GM23338 (cell line): ENCODE results near the gene FBLN5. TPM values are rescaled to one million over a fixed set of nuclear protein-coding genes. Genes with fewer than 3 reads are reported as not detected.
A peak's percentile ranks its signal among the peaks of the same experiment; 100 is the strongest.

ENCODE experiments used
- ATAC-seq: fragments of 200-7000 bp; cut with Tn5 transposase; 3 replicates; pipeline ENCODE4 v1.9.1; 2020
- DNase-seq: peaks from one replicate; pipeline ENCODE4 v3.0.0-alpha.2; 2015; ENCODE audit warnings: low spot score
- H2AFZ ChIP-seq: fragments of 200-600 bp; sonication (generic); 2 replicates; pipeline ENCODE4 v1.8.0; 2016; ENCODE audit warnings: antibody characterized with exemption, mild to moderate bottlenecking, moderate library complexity
- H3F3A ChIP-seq: fragments of 200-600 bp; sonication (generic); replicated peaks from 2 replicates; pipeline ENCODE4 v1.8.0; 2017; ENCODE audit warnings: antibody characterized with exemption, mixed run types, low read depth
- H3K27ac ChIP-seq: fragments of 200-600 bp; sonication (generic); 2 replicates; pipeline ENCODE4 v1.6.1; 2016; ENCODE audit warnings: low read depth
- H3K27me3 ChIP-seq: fragments of 200-600 bp; sonication (generic); 2 replicates; pipeline ENCODE4 v1.8.0; 2016; ENCODE audit warnings: mild to moderate bottlenecking, mixed run types, moderate library complexity; ENCODE audit not compliant: insufficient read depth
- H3K36me3 ChIP-seq: fragments of 200-600 bp; sonication (generic); 2 replicates; pipeline ENCODE4 v1.8.0; 2016; ENCODE audit warnings: mild to moderate bottlenecking; ENCODE audit not compliant: insufficient read depth
- H3K4me1 ChIP-seq: fragments of 200-600 bp; sonication (generic); 2 replicates; pipeline ENCODE4 v1.8.0; 2016; ENCODE audit warnings: mild to moderate bottlenecking, moderate library complexity; ENCODE audit not compliant: insufficient read depth
- H3K4me2 ChIP-seq: fragments of 200-600 bp; sonication (generic); 2 replicates; pipeline ENCODE4 v1.7.1; 2017; ENCODE audit warnings: mixed run types
- H3K4me3 ChIP-seq: fragments of 200-600 bp; sonication (generic); 2 replicates; pipeline ENCODE4 v1.6.1; 2016; ENCODE audit warnings: mixed run types
- H3K79me2 ChIP-seq: fragments of 200-600 bp; sonication (generic); replicated peaks from 2 replicates; pipeline ENCODE4 v1.8.0; 2017; ENCODE audit warnings: mild to moderate bottlenecking; ENCODE audit not compliant: insufficient read depth
- H3K9me2 ChIP-seq: fragments of 200-600 bp; sonication (generic); 2 replicates; pipeline ENCODE4 v1.8.0; 2017; ENCODE audit not compliant: insufficient read depth
- H4K20me1 ChIP-seq: fragments of 200-600 bp; sonication (generic); replicated peaks from 2 replicates; pipeline ENCODE4 v1.8.0; 2017; ENCODE audit warnings: mild to moderate bottlenecking; ENCODE audit not compliant: insufficient read depth
- H3K27ac Mint-ChIP-seq: 2 replicates; pipeline ENCODE4 v1.8.0; 2020; ENCODE audit warnings: inconsistent platforms, mild to moderate bottlenecking, moderate library complexity, mixed read lengths
- H3K27me3 Mint-ChIP-seq: 3 replicates; pipeline ENCODE4 v1.8.0; 2022; ENCODE audit warnings: low read depth, mild to moderate bottlenecking, moderate library complexity, mixed read lengths, inconsistent platforms; ENCODE audit not compliant: insufficient read depth, poor library complexity
- H3K36me3 Mint-ChIP-seq: 3 replicates; pipeline ENCODE4 v1.8.0; 2021; ENCODE audit warnings: low read depth, mild to moderate bottlenecking, inconsistent platforms, moderate library complexity, mixed read lengths
- H3K4me1 Mint-ChIP-seq: 3 replicates; pipeline ENCODE4 v1.8.0; 2020; ENCODE audit warnings: mild to moderate bottlenecking, inconsistent platforms, mixed read lengths
- H3K4me3 Mint-ChIP-seq: 3 replicates; pipeline ENCODE4 v1.8.0; 2021; ENCODE audit warnings: moderate library complexity, mild to moderate bottlenecking, inconsistent platforms, mixed read lengths
- H3K9me3 Mint-ChIP-seq: 3 replicates; pipeline ENCODE4 v1.8.0; 2020; ENCODE audit warnings: moderate library complexity, mild to moderate bottlenecking, inconsistent platforms, mixed read lengths
- CREB1 ChIP-seq: fragments of 250-450 bp; sonication (Bioruptor Pico); IDR thresholded peaks from 2 replicates; pipeline ENCODE4 v1.5.0; 2020; ENCODE audit warnings: low read depth, mild to moderate bottlenecking, moderate library complexity
- EZH2 ChIP-seq: fragments of 200-600 bp; sonication (generic); IDR thresholded peaks from one replicate; pipeline ENCODE4 v1.8.0; 2017; ENCODE audit warnings: antibody characterized with exemption, mild to moderate bottlenecking, low read depth; ENCODE audit not compliant: unreplicated experiment
- EZH2phosphoT487 ChIP-seq: fragments of 200-600 bp; sonication (generic); IDR thresholded peaks from one replicate; pipeline ENCODE4 v1.8.1; 2018; ENCODE audit warnings: antibody characterized with exemption; ENCODE audit not compliant: unreplicated experiment
- JUNB ChIP-seq: IDR thresholded peaks from one replicate; pipeline ENCODE4 v1.6.1; 2016; ENCODE audit warnings: antibody characterized with exemption; ENCODE audit not compliant: unreplicated experiment
- NANOG ChIP-seq: IDR thresholded peaks from 2 replicates; pipeline ENCODE4 v1.6.1; 2016; ENCODE audit warnings: antibody characterized with exemption, borderline replicate concordance
- POLR2AphosphoS5 ChIP-seq: IDR thresholded peaks from 2 replicates; pipeline ENCODE4 v1.6.1; 2016; ENCODE audit warnings: antibody characterized with exemption, low read depth
- STAT1 ChIP-seq: IDR thresholded peaks from one replicate; pipeline ENCODE4 v1.6.1; 2016; ENCODE audit warnings: antibody characterized with exemption; ENCODE audit not compliant: unreplicated experiment
- ZNF114 ChIP-seq: fragments of 250-450 bp; sonication (Bioruptor Pico); IDR thresholded peaks from 2 replicates; pipeline ENCODE4 v1.5.0; 2020; ENCODE audit warnings: mild to moderate bottlenecking, moderate library complexity
- ZNF331 ChIP-seq: fragments of 250-450 bp; sonication (Bioruptor Pico); IDR thresholded peaks from 2 replicates; pipeline ENCODE4 v1.5.0; 2020; ENCODE audit warnings: low read depth, mild to moderate bottlenecking, moderate library complexity
- polyA plus RNA-seq: library from polyadenylated mRNA; unstranded; fragments of >200 nt; fragmentation: Nextera tagmentation; extraction: Ambion mirVana; gene quantifications from 2 replicates; pipeline ENCODE4 v1.2.1, GENCODE V29; 2016
- total RNA-seq: library from RNA; depleted of rRNA; stranded (reverse); fragments of >200 nt; shearing (Covaris generic); gene quantifications from 2 replicates; pipeline ENCODE4 v1.2.3, GENCODE V29; 2014
- TF ChIP-seq, protein P1 (sequence below): IDR thresholded peaks from 2 replicates; pipeline ENCODE4 v1.6.1; 2016; ENCODE audit warnings: antibody characterized with exemption
- TF ChIP-seq, protein P2 (sequence below), 2 experiments: fragments of 200-600 bp in 1 of 2; sonication (generic) in 1 of 2; conservative IDR thresholded peaks; 2 replicates each; pipeline versions ENCODE4 v1.5.1 to v1.6.1; 2016 to 2017; ENCODE audit warnings: antibody characterized with exemption in 2 of 2, low read depth in 2 of 2, mild to moderate bottlenecking in 2 of 2, moderate library complexity in 1 of 2
- TF ChIP-seq, protein P3 (sequence below): fragments of 250-450 bp; sonication (Bioruptor Pico); IDR thresholded peaks from 2 replicates; pipeline ENCODE4 v1.5.0; 2020; ENCODE audit warnings: mild to moderate bottlenecking, moderate library complexity
- TF ChIP-seq, protein P4 (sequence below): IDR thresholded peaks from one replicate; pipeline ENCODE4 v1.6.1; 2018; ENCODE audit warnings: antibody characterized with exemption; ENCODE audit not compliant: unreplicated experiment

FBLN5 gene
- total and polyA plus RNA-seq, 2 experiments from 2014 or later: 4.3 to 4.9 TPM

DNA sequence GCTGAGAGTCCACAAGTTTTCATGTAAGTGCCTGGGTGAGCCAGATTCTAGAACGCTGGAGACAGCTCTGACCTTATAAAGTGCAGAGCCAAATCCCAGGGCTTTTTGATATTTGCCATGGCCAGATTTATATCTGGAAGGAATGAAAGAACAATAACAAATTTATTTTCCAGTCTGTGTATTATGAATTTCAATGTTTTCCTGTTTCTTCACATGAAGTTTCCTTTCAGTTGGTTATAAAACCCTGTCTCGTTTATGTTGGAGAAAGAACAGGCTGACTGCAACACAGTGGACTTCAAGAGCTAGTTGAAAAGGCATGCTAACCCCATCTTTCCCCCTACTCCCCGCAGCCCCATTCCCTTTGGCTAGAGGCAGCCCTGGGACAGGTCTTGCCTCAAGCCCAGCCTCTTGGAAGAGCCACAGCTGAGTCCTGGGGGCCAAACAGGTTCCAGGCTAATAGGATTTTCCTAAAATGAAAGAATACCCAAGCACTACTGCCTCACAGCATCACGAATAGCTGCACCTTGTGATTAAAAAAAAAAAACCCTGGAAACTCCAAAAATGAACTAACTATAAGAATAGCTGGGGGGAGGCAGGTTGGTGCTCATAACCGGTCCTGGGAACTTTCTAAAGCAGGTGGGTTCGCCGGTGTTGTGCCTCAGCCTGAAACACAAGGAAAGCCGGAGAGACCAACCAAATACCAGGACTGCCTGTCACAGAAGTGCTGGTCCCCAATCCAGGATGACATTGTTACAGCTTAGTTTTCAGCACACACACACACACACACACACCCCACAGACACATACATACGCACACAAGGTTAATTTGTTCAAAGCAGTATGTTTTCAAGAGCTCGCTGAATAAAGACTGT is 1.5 kb downstream of the FBLN5 start:
- peaks cover 38% of the 10 kb centered on the region for H3K27me3 ChIP-seq
- H3K4me3 ChIP-seq: 0 out of 2 replicates have a peak overlapping the region, but pooled peaks have one; percentile 83
- peak overlapping the region; percentile 92 for H3K4me2 ChIP-seq

More for the DNA sequence above, 1.5 kb downstream of the FBLN5 start:
- TF ChIP-seq ZNF114 (no peak), STAT1 (no peak), EZH2 (no peak), JUNB (no peak), CREB1 (CRISPR knock-in tag) (no peak), POLR2AphosphoS5 (no peak), NANOG (no peak), EZH2phosphoT487 (no peak), ZNF331 (CRISPR knock-in tag) (no peak)
- TF ChIP-seq, protein P1, sequence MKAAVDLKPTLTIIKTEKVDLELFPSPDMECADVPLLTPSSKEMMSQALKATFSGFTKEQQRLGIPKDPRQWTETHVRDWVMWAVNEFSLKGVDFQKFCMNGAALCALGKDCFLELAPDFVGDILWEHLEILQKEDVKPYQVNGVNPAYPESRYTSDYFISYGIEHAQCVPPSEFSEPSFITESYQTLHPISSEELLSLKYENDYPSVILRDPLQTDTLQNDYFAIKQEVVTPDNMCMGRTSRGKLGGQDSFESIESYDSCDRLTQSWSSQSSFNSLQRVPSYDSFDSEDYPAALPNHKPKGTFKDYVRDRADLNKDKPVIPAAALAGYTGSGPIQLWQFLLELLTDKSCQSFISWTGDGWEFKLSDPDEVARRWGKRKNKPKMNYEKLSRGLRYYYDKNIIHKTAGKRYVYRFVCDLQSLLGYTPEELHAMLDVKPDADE: no peak
- TF ChIP-seq, protein P2, sequence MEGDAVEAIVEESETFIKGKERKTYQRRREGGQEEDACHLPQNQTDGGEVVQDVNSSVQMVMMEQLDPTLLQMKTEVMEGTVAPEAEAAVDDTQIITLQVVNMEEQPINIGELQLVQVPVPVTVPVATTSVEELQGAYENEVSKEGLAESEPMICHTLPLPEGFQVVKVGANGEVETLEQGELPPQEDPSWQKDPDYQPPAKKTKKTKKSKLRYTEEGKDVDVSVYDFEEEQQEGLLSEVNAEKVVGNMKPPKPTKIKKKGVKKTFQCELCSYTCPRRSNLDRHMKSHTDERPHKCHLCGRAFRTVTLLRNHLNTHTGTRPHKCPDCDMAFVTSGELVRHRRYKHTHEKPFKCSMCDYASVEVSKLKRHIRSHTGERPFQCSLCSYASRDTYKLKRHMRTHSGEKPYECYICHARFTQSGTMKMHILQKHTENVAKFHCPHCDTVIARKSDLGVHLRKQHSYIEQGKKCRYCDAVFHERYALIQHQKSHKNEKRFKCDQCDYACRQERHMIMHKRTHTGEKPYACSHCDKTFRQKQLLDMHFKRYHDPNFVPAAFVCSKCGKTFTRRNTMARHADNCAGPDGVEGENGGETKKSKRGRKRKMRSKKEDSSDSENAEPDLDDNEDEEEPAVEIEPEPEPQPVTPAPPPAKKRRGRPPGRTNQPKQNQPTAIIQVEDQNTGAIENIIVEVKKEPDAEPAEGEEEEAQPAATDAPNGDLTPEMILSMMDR (conservative IDR thresholded peaks at IDR 0.05; ENCODE audit: low read depth in 2 of 2): no peak
- TF ChIP-seq, protein P3, sequence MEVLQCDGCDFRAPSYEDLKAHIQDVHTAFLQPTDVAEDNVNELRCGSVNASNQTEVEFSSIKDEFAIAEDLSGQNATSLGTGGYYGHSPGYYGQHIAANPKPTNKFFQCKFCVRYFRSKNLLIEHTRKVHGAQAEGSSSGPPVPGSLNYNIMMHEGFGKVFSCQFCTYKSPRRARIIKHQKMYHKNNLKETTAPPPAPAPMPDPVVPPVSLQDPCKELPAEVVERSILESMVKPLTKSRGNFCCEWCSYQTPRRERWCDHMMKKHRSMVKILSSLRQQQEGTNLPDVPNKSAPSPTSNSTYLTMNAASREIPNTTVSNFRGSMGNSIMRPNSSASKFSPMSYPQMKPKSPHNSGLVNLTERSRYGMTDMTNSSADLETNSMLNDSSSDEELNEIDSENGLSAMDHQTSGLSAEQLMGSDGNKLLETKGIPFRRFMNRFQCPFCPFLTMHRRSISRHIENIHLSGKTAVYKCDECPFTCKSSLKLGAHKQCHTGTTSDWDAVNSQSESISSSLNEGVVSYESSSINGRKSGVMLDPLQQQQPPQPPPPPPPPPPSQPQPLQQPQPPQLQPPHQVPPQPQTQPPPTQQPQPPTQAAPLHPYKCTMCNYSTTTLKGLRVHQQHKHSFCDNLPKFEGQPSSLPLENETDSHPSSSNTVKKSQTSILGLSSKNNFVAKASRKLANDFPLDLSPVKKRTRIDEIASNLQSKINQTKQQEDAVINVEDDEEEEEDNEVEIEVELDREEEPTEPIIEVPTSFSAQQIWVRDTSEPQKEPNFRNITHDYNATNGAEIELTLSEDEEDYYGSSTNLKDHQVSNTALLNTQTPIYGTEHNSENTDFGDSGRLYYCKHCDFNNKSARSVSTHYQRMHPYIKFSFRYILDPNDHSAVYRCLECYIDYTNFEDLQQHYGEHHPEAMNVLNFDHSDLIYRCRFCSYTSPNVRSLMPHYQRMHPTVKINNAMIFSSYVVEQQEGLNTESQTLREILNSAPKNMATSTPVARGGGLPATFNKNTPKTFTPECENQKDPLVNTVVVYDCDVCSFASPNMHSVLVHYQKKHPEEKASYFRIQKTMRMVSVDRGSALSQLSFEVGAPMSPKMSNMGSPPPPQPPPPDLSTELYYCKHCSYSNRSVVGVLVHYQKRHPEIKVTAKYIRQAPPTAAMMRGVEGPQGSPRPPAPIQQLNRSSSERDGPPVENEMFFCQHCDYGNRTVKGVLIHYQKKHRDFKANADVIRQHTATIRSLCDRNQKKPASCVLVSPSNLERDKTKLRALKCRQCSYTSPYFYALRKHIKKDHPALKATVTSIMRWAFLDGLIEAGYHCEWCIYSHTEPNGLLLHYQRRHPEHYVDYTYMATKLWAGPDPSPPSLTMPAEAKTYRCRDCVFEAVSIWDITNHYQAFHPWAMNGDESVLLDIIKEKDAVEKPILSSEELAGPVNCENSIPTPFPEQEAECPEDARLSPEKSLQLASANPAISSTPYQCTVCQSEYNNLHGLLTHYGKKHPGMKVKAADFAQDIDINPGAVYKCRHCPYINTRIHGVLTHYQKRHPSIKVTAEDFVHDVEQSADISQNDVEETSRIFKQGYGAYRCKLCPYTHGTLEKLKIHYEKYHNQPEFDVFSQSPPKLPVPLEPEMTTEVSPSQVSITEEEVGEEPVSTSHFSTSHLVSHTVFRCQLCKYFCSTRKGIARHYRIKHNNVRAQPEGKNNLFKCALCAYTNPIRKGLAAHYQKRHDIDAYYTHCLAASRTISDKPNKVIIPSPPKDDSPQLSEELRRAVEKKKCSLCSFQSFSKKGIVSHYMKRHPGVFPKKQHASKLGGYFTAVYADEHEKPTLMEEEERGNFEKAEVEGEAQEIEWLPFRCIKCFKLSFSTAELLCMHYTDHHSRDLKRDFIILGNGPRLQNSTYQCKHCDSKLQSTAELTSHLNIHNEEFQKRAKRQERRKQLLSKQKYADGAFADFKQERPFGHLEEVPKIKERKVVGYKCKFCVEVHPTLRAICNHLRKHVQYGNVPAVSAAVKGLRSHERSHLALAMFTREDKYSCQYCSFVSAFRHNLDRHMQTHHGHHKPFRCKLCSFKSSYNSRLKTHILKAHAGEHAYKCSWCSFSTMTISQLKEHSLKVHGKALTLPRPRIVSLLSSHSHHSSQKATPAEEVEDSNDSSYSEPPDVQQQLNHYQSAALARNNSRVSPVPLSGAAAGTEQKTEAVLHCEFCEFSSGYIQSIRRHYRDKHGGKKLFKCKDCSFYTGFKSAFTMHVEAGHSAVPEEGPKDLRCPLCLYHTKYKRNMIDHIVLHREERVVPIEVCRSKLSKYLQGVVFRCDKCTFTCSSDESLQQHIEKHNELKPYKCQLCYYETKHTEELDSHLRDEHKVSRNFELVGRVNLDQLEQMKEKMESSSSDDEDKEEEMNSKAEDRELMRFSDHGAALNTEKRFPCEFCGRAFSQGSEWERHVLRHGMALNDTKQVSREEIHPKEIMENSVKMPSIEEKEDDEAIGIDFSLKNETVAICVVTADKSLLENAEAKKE (CRISPR knock-in tag): no peak
- TF ChIP-seq, protein P4, sequence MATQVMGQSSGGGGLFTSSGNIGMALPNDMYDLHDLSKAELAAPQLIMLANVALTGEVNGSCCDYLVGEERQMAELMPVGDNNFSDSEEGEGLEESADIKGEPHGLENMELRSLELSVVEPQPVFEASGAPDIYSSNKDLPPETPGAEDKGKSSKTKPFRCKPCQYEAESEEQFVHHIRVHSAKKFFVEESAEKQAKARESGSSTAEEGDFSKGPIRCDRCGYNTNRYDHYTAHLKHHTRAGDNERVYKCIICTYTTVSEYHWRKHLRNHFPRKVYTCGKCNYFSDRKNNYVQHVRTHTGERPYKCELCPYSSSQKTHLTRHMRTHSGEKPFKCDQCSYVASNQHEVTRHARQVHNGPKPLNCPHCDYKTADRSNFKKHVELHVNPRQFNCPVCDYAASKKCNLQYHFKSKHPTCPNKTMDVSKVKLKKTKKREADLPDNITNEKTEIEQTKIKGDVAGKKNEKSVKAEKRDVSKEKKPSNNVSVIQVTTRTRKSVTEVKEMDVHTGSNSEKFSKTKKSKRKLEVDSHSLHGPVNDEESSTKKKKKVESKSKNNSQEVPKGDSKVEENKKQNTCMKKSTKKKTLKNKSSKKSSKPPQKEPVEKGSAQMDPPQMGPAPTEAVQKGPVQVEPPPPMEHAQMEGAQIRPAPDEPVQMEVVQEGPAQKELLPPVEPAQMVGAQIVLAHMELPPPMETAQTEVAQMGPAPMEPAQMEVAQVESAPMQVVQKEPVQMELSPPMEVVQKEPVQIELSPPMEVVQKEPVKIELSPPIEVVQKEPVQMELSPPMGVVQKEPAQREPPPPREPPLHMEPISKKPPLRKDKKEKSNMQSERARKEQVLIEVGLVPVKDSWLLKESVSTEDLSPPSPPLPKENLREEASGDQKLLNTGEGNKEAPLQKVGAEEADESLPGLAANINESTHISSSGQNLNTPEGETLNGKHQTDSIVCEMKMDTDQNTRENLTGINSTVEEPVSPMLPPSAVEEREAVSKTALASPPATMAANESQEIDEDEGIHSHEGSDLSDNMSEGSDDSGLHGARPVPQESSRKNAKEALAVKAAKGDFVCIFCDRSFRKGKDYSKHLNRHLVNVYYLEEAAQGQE: no peak
- Histone ChIP-seq H3K36me3 (no peaks in the 10 kb centered on the region), H3K79me2 (no peaks in the 10 kb centered on the region), H3F3A (peaks cover 7% of the 10 kb centered on the region), H4K20me1 (no peaks in the 10 kb centered on the region), H2AFZ (no peak overlapping the region), H3K27ac (no peak overlapping the region), H3K4me1 (peaks cover 19% of the 10 kb centered on the region), H3K9me2 (no peaks in the 10 kb centered on the region)
- Mint-ChIP-seq H3K4me1 (peaks cover 19% of the 10 kb centered on the region), H3K27ac (no peak overlapping the region), H3K27me3 (peaks cover 25% of the 10 kb centered on the region), H3K9me3 (no peaks in the 10 kb centered on the region), H3K36me3 (no peaks in the 10 kb centered on the region), H3K4me3 (no peak overlapping the region)
- no peak; the same call in 2 of the 3 replicates for ATAC-seq
- no peak for DNase-seq
